ENCODE measurements around the gene PDE2A. TPM values are rescaled to one million over a fixed set of nuclear protein-coding genes. Genes with fewer than 3 reads are reported as not detected.
A peak's percentile ranks its signal among the peaks of the same experiment; 100 is the strongest.

Gene PDE2A
- total RNA-seq, 6 experiments from 2014 or later: 11.2 to 46.3 (median 22.8) TPM

DNA sequence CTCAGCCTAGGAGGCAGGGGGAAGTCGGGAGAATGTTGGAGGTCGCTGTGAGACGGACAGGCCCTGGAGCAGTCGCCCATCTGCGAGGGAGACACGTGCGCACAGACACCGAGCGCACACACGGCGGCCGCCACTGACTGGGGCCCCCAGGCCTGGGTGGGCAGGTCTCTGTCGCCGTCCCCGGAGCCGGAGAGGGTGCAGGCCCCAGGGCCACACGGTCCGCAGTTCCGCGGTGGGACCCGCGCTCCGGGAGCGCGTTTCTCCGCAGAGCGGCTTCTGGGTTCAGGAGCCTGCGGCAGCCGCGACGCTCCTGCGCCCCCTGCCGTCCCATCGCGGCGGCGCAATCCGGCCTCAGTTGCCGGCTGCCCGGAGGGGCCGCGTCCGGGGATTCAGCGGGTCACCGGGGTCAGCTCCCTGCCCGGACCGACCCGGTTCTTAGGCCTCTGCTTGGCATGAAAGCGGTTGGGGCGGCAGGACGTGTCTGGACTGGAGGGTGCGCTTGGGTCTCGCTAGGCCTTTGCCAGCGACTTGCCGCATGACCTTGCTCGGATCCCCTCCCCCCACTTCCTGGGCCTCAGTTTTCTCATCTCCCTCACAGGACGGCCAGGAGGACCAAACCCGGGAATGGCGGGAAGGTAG is 31.2 kb downstream of the PDE2A start:
- no peaks in the 10 kb centered on the region for H3K9me3 ChIP-seq
- WGBS (ENCODE audit: insufficient coverage, low coverage, low lambda C conversion rate, missing lambda C conversion rate): no CpG with 5 or more reads among the region's 59 CpGs
- peaks cover 0 to 14% (median 4%) of the 10 kb centered on the region in 4 donors for H3K4me1 ChIP-seq
- ATAC-seq (peak; percentile 73 to 80 (median 78)), DNase-seq (peak; percentile 63 to 74 (median 67))
- H3K27ac ChIP-seq: no peak overlapping the region
- intact Hi-C loops (cut with DNase I): loop anchor here in 1 of 2 donors (2.0 kb wide), 1 partner anchor 54 kb away; no protein-coding TSS in a partner anchor
- no peaks in the 10 kb centered on the region for H3K27me3 ChIP-seq
- TF ChIP-seq POLR2A (IDR thresholded peaks at IDR 0.05): no peak
- TF ChIP-seq, protein P1, sequence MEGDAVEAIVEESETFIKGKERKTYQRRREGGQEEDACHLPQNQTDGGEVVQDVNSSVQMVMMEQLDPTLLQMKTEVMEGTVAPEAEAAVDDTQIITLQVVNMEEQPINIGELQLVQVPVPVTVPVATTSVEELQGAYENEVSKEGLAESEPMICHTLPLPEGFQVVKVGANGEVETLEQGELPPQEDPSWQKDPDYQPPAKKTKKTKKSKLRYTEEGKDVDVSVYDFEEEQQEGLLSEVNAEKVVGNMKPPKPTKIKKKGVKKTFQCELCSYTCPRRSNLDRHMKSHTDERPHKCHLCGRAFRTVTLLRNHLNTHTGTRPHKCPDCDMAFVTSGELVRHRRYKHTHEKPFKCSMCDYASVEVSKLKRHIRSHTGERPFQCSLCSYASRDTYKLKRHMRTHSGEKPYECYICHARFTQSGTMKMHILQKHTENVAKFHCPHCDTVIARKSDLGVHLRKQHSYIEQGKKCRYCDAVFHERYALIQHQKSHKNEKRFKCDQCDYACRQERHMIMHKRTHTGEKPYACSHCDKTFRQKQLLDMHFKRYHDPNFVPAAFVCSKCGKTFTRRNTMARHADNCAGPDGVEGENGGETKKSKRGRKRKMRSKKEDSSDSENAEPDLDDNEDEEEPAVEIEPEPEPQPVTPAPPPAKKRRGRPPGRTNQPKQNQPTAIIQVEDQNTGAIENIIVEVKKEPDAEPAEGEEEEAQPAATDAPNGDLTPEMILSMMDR (IDR thresholded peaks at IDR 0.05): peak; percentile 95 to 98 (median 97)
- H3K36me3 ChIP-seq: no peaks in the 10 kb centered on the region
- H3K4me3 ChIP-seq: peak overlapping the region; percentile 40 to 55 (median 49)

DNA sequence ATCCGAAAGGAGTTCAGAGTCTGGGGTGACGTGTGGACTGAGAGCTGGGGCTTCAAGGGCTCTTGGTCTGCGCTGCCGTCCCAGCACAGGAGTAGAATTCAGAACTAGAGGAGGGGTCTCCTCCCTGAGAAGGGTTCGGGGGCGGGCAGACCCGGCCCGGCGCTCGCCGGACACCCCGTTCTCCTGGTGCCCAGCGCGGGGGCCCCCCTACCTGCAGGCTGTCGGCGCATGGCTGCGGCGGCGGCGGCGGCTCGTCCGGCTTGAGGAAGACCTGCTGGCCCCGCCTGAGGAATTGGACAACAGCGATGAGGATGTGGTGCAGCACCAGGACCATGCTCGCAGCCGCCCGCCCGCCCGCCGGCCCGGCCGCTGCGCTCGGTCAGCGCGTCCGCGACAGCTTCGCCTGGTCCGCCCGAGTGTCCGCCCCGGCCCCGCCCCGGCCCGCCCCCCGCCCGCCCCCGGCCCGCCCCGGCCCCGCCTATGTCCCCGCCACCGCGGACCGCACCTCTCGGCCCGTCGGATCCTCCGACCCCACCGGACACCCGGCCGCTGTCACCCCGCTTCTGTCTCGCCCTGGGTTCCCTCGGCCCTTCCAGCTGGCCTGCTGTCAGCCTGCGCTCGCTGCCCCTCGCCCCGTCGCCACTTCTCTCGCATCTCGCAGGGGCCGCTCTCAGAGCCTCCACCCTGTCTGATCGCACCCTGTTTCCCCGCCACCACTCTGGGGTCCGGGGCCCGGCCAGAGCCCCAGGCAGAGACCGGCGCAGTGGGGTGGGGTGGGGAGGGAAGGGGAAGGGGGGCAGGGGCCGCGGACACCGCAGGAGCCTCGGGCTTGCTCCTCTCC is 32.0 kb downstream of the PDE2A start:
- Histone ChIP-seq H3K27ac (peak overlapping the region; percentile 24 to 50 (median 29)), H3K36me3 (no peaks in the 10 kb centered on the region), H3K27me3 (no peaks in the 10 kb centered on the region), H3K4me3 (peak overlapping the region; percentile 49 to 58 (median 55)), H3K4me1 (peaks cover 0 to 14% (median 4%) of the 10 kb centered on the region in 4 donors), H3K9me3 (no peaks in the 10 kb centered on the region)
- TF ChIP-seq, protein P1 (IDR thresholded peaks at IDR 0.05): no peak
- peak; percentile 33 for TF ChIP-seq POLR2A (IDR thresholded peaks at IDR 0.05)
- DNase-seq (peak; percentile 56 to 64 (median 61)), ATAC-seq (peak; percentile 66 to 68 (median 67))
- intact Hi-C loops (cut with DNase I): loop anchor here in 1 of 2 donors (2.0 kb wide), 1 partner anchor 53 kb away; no protein-coding TSS in a partner anchor
- WGBS (ENCODE audit: insufficient coverage, low coverage, low lambda C conversion rate, missing lambda C conversion rate): 9% methylated on average over 9 of the region's 85 CpGs

DNA sequence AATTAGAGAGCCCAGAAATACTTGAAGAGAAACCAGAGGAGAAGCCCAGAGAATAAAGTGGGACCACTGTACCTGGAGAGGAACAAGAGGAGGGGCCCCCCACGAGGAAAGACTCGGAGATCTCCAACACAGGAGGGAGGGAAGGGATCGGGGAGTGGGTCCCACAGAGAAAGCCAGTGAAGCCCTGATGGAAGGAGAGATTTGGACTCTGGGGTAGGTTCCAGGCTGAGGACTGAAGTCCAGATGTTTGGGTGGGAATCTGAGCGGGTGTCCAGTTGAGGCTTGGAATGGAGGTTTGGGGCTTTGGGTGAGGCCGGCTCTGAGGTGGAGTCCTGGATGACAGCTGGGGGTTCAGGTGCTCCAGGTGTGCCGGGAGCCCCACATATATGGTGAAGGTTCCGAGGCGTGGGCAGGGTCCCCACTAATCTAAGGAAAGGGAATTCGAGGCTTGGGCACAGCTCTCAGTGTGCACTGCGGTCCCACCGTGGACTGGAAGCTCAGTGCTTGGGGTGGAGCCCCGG is 32.6 kb downstream of the PDE2A start:
- Histone ChIP-seq H3K4me1 (peaks cover 0 to 14% (median 4%) of the 10 kb centered on the region in 4 donors), H3K36me3 (no peaks in the 10 kb centered on the region), H3K9me3 (no peaks in the 10 kb centered on the region), H3K27ac (peak overlapping the region; percentile 24 to 50 (median 29)), H3K4me3 (peak overlapping the region; percentile 49 to 58 (median 55)), H3K27me3 (no peaks in the 10 kb centered on the region)
- TF ChIP-seq, protein P1 (IDR thresholded peaks at IDR 0.05): no peak
- TF ChIP-seq POLR2A (IDR thresholded peaks at IDR 0.05): no peak
- 26% methylated on average over 10 of the region's 12 CpGs for WGBS (ENCODE audit: insufficient coverage, low coverage, low lambda C conversion rate, missing lambda C conversion rate)
- ATAC-seq (no peak), DNase-seq (no peak)
- intact Hi-C loops (cut with DNase I): loop anchor here in 1 of 2 donors (2.0 kb wide), 1 partner anchor 53 kb away; no protein-coding TSS in a partner anchor

DNA sequence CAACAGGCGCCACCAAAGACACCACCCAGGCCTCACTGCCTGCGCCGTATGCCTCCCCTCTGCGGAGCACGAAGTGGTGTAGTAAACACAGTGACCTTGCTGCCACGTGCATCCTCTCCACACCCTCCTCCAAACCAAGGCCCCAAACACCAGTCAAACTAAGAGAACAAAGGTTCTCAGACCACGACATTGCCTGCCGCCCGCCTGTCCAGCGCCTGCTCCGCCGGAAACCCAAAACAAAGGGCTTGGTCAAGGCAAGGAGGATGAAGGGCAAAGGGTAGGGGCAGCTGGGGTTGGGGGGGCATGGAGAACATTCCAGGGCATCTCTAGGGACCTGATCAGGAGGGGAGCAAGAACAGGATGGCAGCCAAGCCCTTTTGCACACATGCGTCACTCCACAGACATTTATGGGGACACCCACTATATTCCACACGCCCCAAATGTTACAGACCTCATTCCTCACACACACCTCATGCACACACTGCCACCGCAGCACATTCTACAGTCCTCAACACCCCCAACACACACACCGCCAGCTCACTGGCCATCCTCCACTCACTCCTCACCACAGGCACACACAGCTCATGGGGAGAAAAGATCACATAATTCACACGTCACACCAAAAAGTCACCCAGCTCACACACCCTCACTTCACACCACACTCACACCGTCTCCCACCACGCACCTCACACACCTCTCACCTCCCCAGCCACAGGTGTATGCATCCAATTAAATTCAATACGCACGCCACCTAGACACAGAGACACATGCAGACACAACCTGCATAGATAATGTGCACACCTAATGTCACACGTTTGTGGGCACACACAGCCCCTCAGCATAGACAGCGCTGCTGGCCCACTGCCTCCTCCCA is 34.5 kb downstream of the PDE2A start:
- no peaks in the 10 kb centered on the region for H3K9me3 ChIP-seq
- intact Hi-C loops (cut with DNase I): no loop called here
- TF ChIP-seq POLR2A (IDR thresholded peaks at IDR 0.05): no peak
- TF ChIP-seq, protein P1 (IDR thresholded peaks at IDR 0.05): no peak
- H3K36me3 ChIP-seq: no peaks in the 10 kb centered on the region
- no peaks in the 10 kb centered on the region for H3K27me3 ChIP-seq
- DNase-seq (peak in 1 of 3 donors; percentile 46), ATAC-seq (peak; percentile 26 to 50 (median 29))
- peak overlapping the region in 1 of 3 donors; percentile 55 for H3K4me3 ChIP-seq
- WGBS (ENCODE audit: insufficient coverage, low coverage, low lambda C conversion rate, missing lambda C conversion rate): 67% methylated on average over 9 of the region's 23 CpGs
- H3K4me1 ChIP-seq: peaks cover 0 to 14% (median 4%) of the 10 kb centered on the region in 4 donors
- no peak overlapping the region for H3K27ac ChIP-seq
